Thymus (tissue), 11 donors: Measurements from ENCODE around the gene LRP1B. TPM values are rescaled to one million over a fixed set of nuclear protein-coding genes. Genes with fewer than 3 reads are reported as not detected.

ENCODE experiments used
- DNase-seq, 9 donors: peaks; one replicate each; pipeline ENCODE4 v3.0.0-alpha.2; 2013; ENCODE audit warnings: low spot score in 9 of 9, low read depth in 6 of 9, missing footprints in 1 of 9
- H3K27ac ChIP-seq, 2 donors: one replicate each; pipeline ENCODE4 v1.5.1; 2013; ENCODE audit warnings: control low read depth in 1 of 2, low read depth in 1 of 2, low read length in 1 of 2, mild to moderate bottlenecking in 1 of 2, moderate library complexity in 1 of 2
- H3K27me3 ChIP-seq, 2 donors: one replicate each; pipeline ENCODE4 v1.5.1; 2013; ENCODE audit warnings: low read length in 1 of 2; ENCODE audit not compliant: control insufficient read depth in 2 of 2, insufficient read depth in 1 of 2
- H3K36me3 ChIP-seq, 2 donors: one replicate each; pipeline ENCODE4 v1.5.1; 2013; ENCODE audit warnings: low read length in 1 of 2, mild to moderate bottlenecking in 1 of 2, moderate library complexity in 1 of 2; ENCODE audit not compliant: control insufficient read depth in 2 of 2, insufficient read depth in 2 of 2
- H3K4me1 ChIP-seq, 2 donors: one replicate each; pipeline ENCODE4 v1.5.1; 2013; ENCODE audit warnings: low read length in 2 of 2; ENCODE audit not compliant: control insufficient read depth in 2 of 2, insufficient read depth in 2 of 2
- H3K4me3 ChIP-seq, 2 donors: one replicate each; pipeline ENCODE4 v1.5.1; 2013; ENCODE audit warnings: low read length in 2 of 2, control low read depth in 1 of 2, mild to moderate bottlenecking in 1 of 2
- H3K9me3 ChIP-seq, 2 donors: one replicate each; pipeline ENCODE4 v1.5.1; 2013; ENCODE audit warnings: low read length in 1 of 2, mild to moderate bottlenecking in 1 of 2; ENCODE audit not compliant: control insufficient read depth in 2 of 2, insufficient read depth in 1 of 2
- WGBS: extraction: QIAGEN DNeasy Blood & Tissue Kit; methylation state at CpG from one replicate; pipeline ENCODE4 v1.1.7; 2013; 5-methylcytosine and 5-hydroxymethylcytosine counted together
- polyA plus RNA-seq: library from polyadenylated mRNA; stranded (reverse); fragments of 200-250 nt; gene quantifications from one replicate; pipeline ENCODE4 v1.2.3, GENCODE V29; 2013
- total RNA-seq: library from RNA; stranded (reverse); fragments of 120-200 nt; gene quantifications from one replicate; pipeline ENCODE4 v1.2.4, GENCODE V29; 2013
- donor health status: healthy.

Gene LRP1B
- total and polyA plus RNA-seq, 2 donors = 0.18 to 0.28 TPM

DNA sequence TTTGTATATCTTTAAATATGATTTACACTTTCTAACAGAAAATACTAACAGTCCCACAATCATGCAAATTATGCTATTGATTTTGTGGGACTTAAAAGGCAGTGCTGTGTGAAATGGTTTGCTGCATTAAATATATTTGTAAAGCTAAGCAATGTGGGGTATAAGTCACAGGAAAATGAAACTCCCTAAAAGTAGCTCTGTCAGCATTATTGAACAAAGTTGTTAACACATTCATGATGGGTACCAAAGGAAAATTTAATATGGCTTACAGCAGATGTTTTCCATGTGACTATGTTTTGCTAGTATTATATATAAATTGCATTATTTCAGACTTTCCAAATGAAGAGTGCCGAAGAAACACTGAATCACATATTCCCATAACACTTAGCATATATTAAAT, 1450.0 kb downstream of the LRP1B start:
- no peak for DNase-seq
- Histone ChIP-seq H3K4me1 (no peaks in the 10 kb centered on the region), H3K36me3 (no peaks in the 10 kb centered on the region), H3K27ac (no peak overlapping the region), H3K9me3 (no peaks in the 10 kb centered on the region), H3K4me3 (no peak overlapping the region), H3K27me3 (no peaks in the 10 kb centered on the region)
- WGBS = 87% methylated on average over 1 of the region's 1 CpG

GRCh38 chr2:140679752-140680151, 1451.1 kb downstream of the LRP1B start:
- no peaks in the 10 kb centered on the region for H3K27me3 ChIP-seq
- H3K4me1 ChIP-seq = no peaks in the 10 kb centered on the region
- H3K9me3 ChIP-seq = no peaks in the 10 kb centered on the region
- no peak overlapping the region for H3K4me3 ChIP-seq
- no peaks in the 10 kb centered on the region for H3K36me3 ChIP-seq
- H3K27ac ChIP-seq = no peak overlapping the region
- DNase-seq = no peak
- 88% methylated on average over 4 of the region's 4 CpGs for WGBS

DNA sequence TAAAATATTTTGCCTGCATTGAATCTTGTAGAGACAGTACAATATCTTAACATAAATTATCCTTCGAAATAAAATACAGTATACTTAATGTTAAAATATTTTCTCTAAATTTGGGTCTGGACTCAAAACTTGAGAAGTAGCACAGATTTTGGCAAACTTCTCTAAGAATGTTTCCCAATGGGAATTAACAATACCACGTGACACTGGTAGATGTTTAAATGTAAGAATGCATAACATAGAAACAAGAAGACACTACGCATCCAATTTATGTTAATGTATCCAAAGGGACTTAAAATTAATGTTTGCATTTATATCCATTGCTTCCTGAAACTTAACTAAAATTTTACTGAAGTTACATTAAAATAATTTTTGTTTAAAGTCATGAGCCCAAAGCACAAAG, 1460.9 kb downstream of the LRP1B start:
- Histone ChIP-seq H3K27ac (no peak overlapping the region), H3K9me3 (no peaks in the 10 kb centered on the region), H3K4me1 (no peaks in the 10 kb centered on the region), H3K27me3 (no peaks in the 10 kb centered on the region), H3K36me3 (no peaks in the 10 kb centered on the region), H3K4me3 (no peak overlapping the region)
- DNase-seq = no peak
- 93% methylated on average over 3 of the region's 3 CpGs for WGBS

GRCh38 chr2:140667203-140667602, 1463.6 kb downstream of the LRP1B start:
- H3K4me3 ChIP-seq = no peak overlapping the region
- H3K4me1 ChIP-seq = no peaks in the 10 kb centered on the region
- WGBS = 98% methylated on average over 2 of the region's 2 CpGs
- no peaks in the 10 kb centered on the region for H3K36me3 ChIP-seq
- H3K27ac ChIP-seq = no peak overlapping the region
- H3K27me3 ChIP-seq = no peaks in the 10 kb centered on the region
- H3K9me3 ChIP-seq = no peaks in the 10 kb centered on the region
- DNase-seq = no peak

DNA sequence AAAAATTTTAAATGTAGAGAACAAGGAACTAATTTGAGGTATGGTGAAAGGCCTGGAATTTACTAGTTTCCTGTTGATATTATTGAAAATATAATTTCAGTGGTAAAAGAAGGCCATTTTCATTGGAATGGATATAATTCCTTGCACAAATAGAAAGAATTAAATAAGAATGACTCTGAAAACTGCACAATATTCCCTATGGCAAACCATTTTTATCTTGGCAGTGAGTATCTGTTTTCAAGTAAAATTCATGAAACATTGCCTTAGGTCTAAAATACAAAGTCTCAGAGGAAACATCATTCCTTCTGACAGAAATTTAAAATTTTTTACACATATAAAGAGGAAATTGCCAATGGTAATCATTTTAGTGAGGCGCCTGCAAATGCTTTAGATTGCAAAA, 1468.3 kb downstream of the LRP1B start:
- H3K36me3 ChIP-seq = no peaks in the 10 kb centered on the region
- no peaks in the 10 kb centered on the region for H3K9me3 ChIP-seq
- no peak overlapping the region for H3K4me3 ChIP-seq
- H3K27me3 ChIP-seq = no peaks in the 10 kb centered on the region
- H3K27ac ChIP-seq = no peak overlapping the region
- 89% methylated on average over 1 of the region's 1 CpG for WGBS
- no peak for DNase-seq
- H3K4me1 ChIP-seq = no peaks in the 10 kb centered on the region

- no peaks in the 10 kb centered on the region for H3K9me3 ChIP-seq
- no peaks in the 10 kb centered on the region for H3K4me1 ChIP-seq
- H3K27ac ChIP-seq = no peak overlapping the region
- no peak for DNase-seq
- 91% methylated on average over 2 of the region's 2 CpGs for WGBS
- H3K27me3 ChIP-seq = no peaks in the 10 kb centered on the region
- no peaks in the 10 kb centered on the region for H3K36me3 ChIP-seq
- H3K4me3 ChIP-seq = no peak overlapping the region
Observed at GRCh38 chr2:140658760-140659692, 1471.8 kb downstream of the LRP1B start.

GRCh38 chr2:140657657-140658056, 1473.2 kb downstream of the LRP1B start:
- H3K4me1 ChIP-seq = no peaks in the 10 kb centered on the region
- no peak for DNase-seq
- WGBS = 97% methylated on average over 2 of the region's 2 CpGs
- no peak overlapping the region for H3K27ac ChIP-seq
- H3K36me3 ChIP-seq = no peaks in the 10 kb centered on the region
- no peaks in the 10 kb centered on the region for H3K9me3 ChIP-seq
- H3K4me3 ChIP-seq = no peak overlapping the region
- no peaks in the 10 kb centered on the region for H3K27me3 ChIP-seq

DNA sequence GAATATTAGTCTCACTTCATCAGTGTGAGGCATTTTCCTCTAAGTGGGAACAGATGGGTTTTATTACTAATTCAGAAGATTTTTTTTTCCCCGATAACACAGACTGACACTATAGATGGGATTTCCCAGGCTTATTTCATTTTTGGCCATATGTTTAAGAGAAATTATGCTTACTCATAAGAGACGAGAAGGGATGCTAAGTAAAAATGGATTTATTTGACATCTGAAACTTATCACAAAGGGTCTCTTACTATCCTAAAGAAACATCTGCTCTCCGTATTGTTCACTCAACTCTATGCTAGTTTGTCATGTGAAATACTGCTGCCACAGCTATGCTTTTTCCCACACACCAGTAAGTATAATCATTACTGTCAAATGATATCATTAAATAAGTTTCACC, 1476.3 kb downstream of the LRP1B start:
- no peaks in the 10 kb centered on the region for H3K27me3 ChIP-seq
- no peak for DNase-seq
- 92% methylated on average over 3 of the region's 3 CpGs for WGBS

DNA sequence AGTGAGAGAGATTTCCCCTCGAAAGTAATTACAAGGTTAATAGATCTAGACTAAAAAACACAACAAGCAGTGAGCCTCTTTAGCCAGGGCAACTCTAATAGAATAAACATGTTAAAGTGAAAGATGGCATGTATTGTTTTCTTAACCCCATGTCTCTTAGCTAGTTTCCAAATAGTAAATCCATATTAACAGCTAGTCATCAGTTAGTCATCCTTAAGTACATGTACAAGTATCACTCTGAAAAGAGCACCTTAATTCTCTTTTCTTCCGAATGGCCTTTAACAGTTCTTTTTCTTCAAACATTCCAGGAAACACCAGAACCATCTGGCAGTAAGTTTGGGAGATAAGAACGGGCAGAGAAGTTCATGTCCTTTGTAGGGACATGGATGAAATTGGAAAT, 1480.0 kb downstream of the LRP1B start:
- Histone ChIP-seq H3K27ac (no peak overlapping the region), H3K4me1 (no peaks in the 10 kb centered on the region), H3K36me3 (no peaks in the 10 kb centered on the region), H3K9me3 (no peaks in the 10 kb centered on the region), H3K4me3 (no peak overlapping the region), H3K27me3 (no peaks in the 10 kb centered on the region)
- WGBS = 94% methylated on average over 3 of the region's 3 CpGs
- no peak for DNase-seq

More for the DNA sequence above, 1476.3 kb downstream of the LRP1B start:
- Histone ChIP-seq H3K36me3 (no peaks in the 10 kb centered on the region), H3K4me3 (no peak overlapping the region), H3K4me1 (no peaks in the 10 kb centered on the region), H3K9me3 (no peaks in the 10 kb centered on the region), H3K27ac (no peak overlapping the region)
